ENCODE measurements around the gene DTX1.

Gene DTX1

DNA sequence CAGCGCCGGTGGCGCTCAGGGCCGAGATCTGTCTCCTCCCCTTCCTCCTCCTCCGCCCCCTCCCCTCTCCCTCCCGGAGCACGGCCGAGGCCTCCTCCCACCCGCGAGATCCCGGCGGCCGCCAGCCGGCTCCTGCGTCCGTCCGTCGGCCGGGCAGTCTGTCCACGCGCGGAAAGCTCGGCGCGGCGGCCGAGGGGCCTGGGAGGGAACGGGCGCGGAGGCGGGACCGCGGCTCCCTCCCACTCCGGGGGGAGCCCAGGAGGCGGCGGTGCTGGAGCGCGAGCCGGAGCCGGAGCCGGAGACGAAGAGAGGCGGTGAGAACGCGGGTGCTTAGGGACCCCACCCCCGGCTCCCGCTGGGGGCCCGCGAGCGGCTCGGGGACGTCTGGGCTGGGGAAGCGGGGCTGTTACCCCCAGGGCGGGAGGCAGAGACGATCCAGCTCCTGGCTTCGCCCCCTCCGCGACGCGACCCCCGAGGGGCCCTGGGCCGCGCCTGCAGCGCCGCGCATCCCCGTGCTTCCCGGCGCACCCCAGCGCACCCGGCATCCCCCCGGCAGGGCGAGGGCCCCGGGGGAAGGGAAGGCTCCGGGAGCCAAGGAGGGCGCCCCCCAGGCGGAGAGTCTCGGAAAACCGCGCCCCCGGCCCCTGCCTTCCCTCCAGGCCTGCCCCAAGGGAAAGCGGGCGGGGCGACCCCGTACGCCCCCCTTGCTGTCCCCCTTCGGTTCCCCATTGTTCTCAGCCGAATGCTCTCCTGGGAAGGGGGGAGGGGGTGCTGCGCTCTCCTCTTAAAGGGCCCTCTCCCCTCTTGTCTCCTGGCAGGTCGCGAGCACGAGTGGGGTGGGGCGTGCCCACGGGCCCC, at the start of gene DTX1:
Gene DTX1 (plus strand): TSS at position 100 of the 858 bp plus-strand sequence. CDS start 1,463 bp downstream, outside the sequence.
- peak in 1 of 3 experiments; percentile 46 for DNase-seq (ENCODE audit: low read depth in 3 of 3)

DNA sequence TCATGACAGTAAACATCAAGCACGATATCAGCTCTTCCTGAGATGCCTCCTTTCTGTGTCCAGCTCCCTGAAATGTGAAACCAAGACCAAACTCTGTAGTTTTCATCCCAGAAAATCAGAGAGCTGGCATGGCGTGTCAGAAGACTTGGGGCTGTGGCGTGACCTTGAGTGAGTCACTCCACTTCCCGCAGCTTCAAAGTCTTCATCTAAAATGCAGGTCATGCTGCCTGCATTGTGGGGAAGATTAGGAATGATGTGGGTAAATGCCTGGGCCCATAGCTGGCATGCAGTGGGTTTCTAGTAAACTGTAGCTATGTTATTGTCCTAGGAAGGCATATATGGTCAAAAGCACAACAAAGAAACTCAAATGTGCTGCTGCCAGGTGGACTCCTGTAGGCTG, 49.4 kb upstream of the DTX1 start:
- no peak for DNase-seq (ENCODE audit: low read depth in 3 of 3)

DNA sequence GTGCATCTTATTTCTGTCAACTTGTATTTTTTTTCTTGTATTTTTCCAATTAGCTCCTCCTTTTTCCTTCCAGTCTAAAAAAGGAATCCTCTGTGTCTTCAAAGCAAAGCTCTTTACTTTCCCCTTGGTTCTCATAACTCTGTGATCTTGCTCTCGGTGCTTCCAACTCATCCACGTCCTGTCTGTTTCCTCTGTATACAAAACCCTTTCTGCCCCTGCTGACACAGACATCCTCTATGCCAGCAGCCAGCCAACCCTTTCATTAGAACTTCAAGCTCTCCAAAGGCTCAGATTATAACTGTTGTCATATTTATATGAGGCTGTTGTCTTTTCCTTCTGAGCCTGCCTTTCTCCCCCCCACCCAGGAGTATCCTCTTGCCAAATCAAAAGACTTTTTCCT, 45.8 kb upstream of the DTX1 start:
- DNase-seq (ENCODE audit: low read depth in 3 of 3) = no peak

DNA sequence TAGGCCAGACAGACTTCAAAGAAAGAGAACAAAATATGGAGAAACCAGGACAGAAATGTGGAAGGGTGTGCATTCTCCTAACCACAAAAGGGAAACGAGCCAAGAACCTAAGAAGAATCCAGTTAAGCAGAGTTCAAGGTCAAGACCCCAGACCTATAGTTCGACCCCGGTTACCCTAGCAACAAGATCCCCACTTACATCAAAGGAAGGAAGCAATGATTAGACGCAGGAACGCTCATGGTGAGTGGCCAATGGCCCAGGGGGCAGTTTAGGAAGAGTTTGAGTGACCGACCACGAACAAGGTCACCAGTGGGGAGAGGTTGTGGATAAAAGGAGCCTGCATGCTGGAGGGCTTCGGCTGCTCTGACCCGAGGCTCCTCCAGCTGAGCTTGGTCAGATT, 42.0 kb upstream of the DTX1 start:
- no peak for DNase-seq (ENCODE audit: low read depth in 3 of 3)

DNA sequence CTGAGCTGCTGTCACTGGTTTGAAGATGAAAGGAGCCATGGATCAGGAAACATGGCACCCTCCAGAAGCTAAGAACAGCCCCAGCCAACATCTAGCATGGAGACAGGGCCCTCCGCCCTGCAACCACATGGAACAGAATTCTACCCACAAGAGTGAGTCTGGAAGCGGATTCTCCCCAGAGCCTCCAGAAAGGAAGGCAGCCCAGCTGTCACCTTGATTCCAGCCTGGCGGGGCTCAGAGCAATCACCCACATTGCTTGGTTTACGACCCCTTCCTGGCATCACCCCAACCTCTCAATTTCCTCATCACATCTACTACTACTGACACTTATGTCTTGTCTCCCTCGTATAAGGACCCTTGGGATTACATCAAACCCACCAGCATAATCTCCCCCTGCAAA, 39.7 kb upstream of the DTX1 start:
- DNase-seq (ENCODE audit: low read depth in 3 of 3) = no peak

DNA sequence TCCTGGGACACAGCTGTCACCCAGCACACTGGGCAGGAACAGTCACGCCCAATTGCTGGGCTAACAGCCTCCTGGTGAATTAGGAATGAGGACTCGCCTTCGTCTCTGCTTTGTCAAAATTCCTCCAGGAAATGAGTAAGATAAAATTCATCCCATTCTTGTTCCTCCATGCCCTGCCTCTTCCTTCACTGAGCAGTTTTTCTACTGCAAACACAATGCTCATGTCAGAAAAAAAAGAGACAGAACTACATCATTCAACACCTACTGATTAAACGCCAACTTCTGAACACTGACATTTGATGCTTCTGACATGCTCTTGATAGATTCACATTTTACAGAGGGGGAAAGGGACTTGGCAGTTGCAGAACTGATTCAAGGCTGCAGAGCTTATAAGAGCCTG, 37.5 kb upstream of the DTX1 start:
- no peak for DNase-seq (ENCODE audit: low read depth in 3 of 3)

DNA sequence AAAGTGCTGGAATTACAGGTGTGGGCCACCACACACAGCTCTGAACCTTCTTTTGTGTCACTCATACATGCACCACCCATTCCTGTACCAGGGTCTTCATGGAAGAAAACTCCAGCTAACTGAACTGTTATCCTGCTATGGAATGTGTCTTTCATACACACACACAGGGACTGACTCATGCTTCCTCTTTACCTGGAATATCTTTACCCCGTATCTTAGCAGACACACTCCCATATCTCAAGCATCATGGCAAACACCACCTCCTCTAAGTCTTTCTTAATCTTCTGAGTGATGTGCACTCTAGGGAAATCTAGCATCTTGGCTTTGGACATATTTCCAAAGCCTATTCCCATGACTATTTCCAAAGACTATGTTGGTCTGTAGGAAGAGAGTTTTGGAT, 35.0 kb upstream of the DTX1 start:
- DNase-seq (ENCODE audit: low read depth in 3 of 3) = no peak

DNA sequence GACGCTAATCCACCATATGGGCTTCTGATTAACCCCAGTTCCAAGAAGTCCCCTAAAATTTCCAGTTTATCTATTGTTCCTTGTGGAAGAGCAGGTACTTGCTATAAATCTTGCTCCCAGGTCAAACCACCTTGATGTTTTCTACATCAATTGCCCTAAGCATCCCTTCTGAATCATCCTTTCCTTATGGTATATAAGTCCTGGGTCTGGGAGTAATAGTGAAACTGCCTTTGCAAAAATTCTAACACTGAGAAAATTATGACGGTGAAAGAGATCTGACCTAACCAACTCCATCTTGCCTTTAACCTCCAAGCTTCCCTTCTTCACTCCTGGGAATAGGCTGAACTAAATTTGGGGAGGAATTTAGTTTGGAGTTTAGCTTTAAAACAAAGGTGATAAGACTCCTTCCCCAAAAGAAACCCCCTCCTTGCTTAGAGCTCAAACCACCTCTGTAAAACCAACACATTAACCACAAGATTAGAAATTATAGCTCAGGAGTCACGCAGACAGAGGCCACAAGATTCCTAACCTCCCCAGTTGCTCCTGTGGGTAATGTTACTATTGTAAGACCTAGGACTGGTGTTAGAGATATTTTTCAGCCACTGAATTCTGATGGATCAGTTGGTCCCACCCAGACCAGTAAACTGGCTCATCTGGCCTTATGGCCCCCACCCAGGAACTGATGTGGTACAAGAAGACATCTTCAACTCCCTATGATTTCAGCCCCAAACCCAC, 33.8 kb upstream of the DTX1 start:
- no peak for DNase-seq (ENCODE audit: low read depth in 3 of 3)

DNA sequence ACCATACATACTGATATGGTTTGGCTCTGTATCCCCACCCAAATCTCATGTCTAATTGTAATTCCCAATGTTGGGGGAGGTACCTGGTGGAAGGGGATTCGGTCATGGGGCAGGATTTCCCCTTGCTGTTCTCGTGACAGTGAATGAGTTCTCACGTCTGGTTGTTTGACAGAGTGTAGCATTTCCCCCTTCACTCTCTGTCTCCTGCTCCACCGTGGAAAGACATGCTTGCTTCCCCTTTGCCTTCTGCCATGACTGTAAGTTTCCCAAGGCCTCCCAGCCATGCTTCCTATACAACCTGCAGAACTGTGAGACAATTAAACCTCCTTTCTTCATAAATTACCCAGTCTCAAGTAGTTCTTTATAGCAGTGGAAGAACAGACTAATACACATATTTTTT, 28.8 kb upstream of the DTX1 start:
- no peak for DNase-seq (ENCODE audit: low read depth in 3 of 3)

DNA sequence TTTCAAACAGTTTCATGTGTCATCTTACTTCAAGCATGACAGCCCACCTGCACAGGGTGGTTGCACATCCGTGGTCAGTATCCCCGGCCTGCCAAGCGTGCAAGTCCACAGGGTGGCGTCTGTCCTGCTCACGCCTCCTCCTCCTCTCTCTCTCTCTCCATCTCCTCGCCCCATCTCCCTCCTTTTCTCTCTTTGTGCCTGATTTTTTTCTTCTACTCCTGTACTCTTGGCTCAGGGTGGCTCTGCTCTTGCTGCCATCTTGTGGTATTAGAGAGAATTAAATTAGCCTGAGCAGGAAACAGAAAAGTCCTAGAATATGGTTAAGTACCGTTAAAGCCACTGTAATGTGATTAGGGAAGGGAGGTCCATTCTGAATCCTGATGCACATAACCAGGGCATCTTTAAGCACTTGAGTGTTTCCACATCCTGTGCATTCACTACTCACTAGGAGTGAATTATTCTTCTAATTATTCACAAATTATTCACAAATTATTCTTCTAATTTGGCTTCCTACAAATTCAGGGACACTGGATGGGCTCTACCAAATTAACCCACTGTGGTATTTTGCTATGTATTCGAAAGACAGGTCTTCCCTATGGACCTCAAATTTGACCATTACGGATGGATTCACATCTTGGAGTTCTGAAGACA, 25.5 kb upstream of the DTX1 start:
- DNase-seq (ENCODE audit: low read depth in 3 of 3) = no peak

DNA sequence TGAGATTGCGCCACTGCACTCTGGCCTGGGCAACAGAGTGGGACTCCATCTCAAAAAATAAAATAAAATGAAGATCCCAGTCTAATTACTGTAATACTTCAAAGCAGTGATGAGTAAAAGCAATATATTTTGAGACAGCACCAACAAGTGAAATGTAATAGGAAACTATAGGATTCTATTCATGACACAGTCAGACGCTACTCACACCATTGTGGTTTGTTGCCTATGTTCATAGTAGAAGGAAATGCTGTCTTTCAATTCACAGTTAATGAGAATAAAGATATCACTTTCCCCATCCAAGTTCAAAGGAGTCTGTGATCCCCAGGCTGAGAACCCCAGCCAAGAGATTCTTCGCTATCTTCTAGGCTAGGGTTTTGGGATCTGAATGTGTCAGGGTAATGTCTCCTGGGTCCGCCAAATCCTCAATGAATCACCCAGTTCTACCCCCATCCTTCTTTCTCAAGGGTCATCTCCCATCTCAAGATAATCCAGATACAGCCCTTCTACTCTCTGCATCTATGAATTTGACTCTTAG, 16.6 kb upstream of the DTX1 start:
- DNase-seq (ENCODE audit: low read depth in 3 of 3) = no peak

DNA sequence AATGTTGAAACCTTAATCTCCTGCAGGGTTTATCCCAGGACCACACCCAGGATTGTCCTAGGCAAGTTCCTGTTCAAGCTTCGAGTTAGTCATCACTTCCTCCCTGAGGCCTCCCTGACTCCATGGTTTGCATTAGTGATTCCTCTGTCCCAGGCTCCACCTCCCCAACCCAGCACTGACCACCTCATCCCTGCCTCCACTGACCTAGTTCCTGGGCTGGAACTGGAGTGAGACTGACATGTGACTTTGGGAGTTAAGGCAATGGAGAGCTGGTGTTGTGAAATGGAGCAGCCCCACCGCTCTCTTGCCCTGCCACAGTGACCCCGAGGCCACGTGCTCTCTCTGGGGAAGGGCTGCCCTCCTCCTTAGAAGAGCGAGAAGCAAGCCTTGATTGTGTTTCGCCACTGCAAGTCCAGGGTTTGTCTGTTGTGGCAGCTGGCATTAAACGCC, 15.8 kb upstream of the DTX1 start:
- no peak for DNase-seq (ENCODE audit: low read depth in 3 of 3)

DNA sequence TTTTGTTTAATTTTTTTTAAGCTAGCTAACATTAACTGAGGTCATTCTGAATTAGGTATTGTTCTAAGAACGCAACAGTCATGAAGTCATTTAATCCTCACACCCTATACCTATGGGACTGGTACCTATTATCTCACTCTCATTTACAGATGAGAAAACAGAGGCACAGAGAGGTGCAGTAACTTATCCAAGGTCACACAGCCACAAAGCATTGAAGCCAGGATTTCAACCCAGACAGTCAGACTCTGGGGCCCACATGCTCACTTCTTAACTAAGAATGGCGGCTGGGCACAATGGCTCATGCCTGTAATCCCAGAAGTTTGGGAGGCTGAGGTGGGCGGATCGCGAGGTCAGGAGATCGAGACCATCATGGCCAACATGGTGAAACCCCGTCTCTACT, 15.0 kb upstream of the DTX1 start:
- DNase-seq (ENCODE audit: low read depth in 3 of 3) = no peak

DNA sequence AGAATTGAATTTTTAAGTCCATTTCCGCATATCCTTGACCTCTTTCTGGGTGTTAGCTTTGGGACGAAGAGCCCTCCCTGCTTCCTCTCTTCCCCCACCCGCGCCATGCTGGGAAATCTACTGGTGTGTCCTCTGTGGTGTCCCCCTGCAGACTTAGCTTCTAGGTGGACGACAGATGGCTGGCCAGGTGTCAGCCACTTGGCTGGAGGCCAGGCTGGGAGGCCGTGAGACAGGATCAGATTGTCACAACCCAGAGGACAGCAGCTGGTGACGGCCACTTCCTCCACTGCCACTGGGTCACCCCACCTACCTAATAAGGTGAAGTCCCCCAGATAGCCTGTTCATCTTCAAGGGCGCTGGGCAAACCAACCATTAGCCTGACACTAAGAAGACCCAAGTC, 13.3 kb upstream of the DTX1 start:
- no peak for DNase-seq (ENCODE audit: low read depth in 3 of 3)

DNA sequence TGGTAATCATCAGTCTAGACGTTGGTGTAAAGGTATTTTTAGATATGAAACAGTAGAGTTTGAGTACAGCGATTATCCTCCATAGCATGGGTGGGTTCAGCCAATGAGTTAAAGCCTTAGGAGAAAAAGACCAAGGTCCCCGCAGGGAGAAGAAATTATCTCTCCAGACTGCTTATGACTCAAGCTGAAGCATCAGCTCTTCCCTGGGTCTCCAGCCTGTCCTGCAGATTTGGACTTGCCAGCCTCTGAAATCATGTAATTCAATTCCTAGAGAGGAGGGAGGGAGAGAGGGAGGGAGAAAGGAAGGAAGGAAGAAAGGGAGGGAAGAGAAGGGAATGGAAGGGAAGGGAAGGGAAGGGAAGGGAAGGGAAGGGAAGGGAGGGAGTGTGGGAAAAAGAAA, 12.0 kb upstream of the DTX1 start:
- no peak for DNase-seq (ENCODE audit: low read depth in 3 of 3)

DNA sequence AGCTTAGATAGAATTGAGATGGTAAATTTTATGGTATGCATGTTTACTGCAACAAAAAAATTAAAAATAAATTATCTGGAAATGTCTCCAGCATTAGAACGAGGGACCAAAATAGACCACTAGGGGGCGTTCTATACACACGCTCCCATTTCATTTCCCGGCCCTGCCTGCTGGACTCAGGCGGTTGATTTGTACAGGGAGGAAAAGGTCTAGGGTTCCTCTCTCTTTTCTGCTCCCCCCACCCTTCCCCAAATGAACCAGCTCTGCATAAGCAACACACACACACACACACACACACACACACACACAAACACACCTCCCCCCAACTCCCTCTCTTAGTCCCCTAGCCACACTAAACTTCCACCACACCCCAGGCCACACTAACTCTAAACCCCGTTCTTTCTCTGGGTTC, 7.8 kb upstream of the DTX1 start:
- DNase-seq (ENCODE audit: low read depth in 3 of 3) = peak; percentile 33 to 57 (median 40)

DNA sequence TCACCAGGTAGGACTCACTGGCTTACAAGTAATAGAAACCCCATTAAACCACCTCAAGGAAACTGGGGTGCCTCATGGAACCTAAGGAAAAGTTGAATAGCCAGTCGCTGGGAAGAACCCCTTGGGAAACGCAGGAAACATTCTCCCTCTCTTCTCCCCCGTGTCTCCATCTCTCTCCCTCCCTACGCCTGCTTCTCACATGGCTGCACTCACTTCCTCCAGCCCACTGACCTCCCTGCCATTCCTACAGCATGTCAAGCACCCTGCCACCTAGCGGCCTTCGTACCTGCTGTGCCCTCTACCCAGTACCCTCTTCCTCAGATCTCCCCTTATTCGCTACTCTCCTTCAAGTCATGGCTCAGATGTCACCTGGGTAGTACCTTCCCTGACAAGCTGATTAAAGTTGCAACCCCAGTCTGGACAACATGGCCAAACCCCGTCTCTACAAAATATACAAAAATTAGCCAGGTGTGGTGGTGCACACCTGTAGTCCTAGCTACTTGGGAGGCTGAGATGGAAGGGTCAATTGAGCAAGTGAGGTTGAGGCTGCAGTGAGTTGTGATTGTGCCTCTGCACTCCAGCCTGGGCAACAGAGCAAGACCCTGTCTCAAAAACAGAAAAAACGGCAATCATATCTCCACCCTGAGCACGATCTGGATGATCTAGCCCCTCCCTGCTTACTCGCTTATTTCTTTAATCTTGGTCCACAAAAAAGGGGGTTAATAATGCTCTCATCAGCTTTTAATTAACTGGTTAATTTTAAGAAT, 6.4 kb upstream of the DTX1 start:
- no peak for DNase-seq (ENCODE audit: low read depth in 3 of 3)

DNA sequence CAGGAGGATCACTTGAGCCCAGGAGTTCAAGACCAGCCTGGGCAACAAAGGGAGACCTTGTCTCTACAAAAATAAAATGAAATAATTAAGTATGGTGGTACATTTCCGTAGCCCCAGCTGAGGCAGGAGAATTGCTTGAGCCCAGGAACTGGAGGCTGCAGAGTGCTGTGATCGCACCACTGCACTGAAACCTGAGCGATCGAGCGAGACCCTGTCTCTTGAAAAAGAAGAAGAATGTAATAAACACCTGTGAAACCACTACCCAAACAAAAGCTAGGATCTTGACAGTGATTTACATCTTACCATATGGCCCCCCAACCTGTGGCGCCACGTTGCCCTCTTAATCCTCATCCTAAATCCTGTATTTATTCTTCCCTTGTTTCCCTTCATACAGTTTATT, 5.7 kb upstream of the DTX1 start:
- DNase-seq (ENCODE audit: low read depth in 3 of 3) = no peak

DNA sequence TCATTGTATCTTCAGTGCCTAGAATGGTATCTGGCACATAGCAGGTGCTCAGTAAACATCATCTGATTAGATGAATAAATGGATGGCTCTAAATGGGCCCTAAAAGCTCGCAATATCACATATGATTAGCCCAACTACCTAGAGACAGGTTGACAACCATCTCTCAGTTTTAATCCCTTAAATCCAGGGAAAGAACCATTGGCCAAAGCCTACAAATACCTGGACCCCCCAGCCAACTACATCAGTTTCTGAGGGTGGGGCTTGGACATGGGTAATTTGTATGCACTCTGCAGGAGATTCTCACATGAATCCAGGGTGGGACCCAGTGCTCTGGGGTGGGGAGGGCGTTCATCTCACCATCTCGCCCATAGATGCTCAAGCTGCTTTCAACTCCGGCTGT, 4.8 kb upstream of the DTX1 start:
- DNase-seq (ENCODE audit: low read depth in 3 of 3) = no peak

DNA sequence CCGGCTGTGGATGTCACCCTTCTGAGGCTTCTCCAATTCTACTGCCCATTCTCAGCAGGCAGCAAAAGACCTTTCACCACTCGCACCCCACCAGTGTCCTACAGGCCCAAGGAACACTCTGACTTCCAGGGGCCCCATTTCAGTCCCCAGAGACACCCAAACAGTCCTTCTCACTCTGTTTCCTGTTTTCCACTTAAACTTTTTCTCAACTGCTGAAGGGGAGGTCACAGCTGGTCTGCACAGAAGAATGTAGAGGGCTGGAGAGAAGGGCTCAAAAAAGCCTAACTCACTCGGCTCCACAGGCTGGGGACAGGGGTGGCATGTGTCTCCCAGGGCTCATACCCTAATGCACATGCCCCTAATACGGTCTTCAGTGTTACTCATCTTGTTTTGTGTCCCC, 4.2 kb upstream of the DTX1 start:
- no peak for DNase-seq (ENCODE audit: low read depth in 3 of 3)

DNA sequence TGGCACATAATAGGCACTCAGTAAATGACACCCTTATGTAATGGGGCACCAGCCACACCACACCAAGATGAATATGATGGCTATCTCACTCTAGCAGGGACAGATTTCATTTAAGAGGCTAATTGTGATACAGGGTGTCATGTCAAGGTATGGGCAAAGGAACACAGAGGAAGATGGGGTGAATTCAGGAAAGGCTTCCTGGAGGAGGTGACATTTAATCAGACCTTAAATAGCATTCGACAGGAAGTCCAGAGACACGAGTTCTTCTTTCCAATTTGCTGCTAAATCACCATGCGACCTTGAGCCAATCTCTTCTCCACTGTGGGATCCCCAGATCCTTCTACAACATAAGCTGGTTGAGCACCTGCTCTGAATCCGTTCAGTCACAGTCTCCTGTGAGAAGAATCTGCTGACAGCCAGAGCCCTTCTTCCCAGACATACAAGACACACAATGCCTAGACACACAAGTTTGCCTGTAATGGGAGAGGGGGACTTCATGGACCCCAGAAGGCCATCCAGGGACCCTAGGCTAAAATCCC, 1.5 kb upstream of the DTX1 start:
- no peak for DNase-seq (ENCODE audit: low read depth in 3 of 3)
